ENCODE results near the gene HES1.
A peak's percentile ranks its signal among the peaks of the same experiment; 100 is the strongest.
"Not testable (repeated sequence)": the region's sequence is repeated elsewhere in the genome, so short reads cannot be mapped to it uniquely, and the experiment has no call there.

Gene HES1

GRCh38 chr3:194141415-194142155 lies 5.6 kb downstream of the HES1 start:
- peak; percentile 57 to 66 for DNase-seq (ENCODE audit: low read depth in 2 of 2)

GRCh38 chr3:194142156-194142910 lies 6.4 kb downstream of the HES1 start:
- DNase-seq (ENCODE audit: low read depth in 2 of 2), result no peak

GRCh38 chr3:194145702-194146101 lies 9.8 kb downstream of the HES1 start:
- no peak for DNase-seq (ENCODE audit: low read depth in 2 of 2)

- no peak for DNase-seq (ENCODE audit: low read depth in 2 of 2)
Measured at GRCh38 chr3:194147679-194148078, 11.7 kb downstream of the HES1 start.

GRCh38 chr3:194148383-194148782 lies 12.4 kb downstream of the HES1 start:
- no peak for DNase-seq (ENCODE audit: low read depth in 2 of 2)

GRCh38 chr3:194150252-194150934 lies 14.4 kb downstream of the HES1 start:
- no peak for DNase-seq (ENCODE audit: low read depth in 2 of 2)

GRCh38 chr3:194150935-194151302 lies 15.0 kb downstream of the HES1 start:
- not testable (repeated sequence) for DNase-seq (ENCODE audit: low read depth in 2 of 2)

GRCh38 chr3:194154346-194154745 lies 18.4 kb downstream of the HES1 start:
- DNase-seq (ENCODE audit: low read depth in 2 of 2), result no peak

- DNase-seq (ENCODE audit: low read depth in 2 of 2), result no peak
Measured at GRCh38 chr3:194156095-194156494, 20.1 kb downstream of the HES1 start.

GRCh38 chr3:194158942-194159439 lies 23.0 kb downstream of the HES1 start:
- no peak for DNase-seq (ENCODE audit: low read depth in 2 of 2)

- no peak for DNase-seq (ENCODE audit: low read depth in 2 of 2)
Measured at GRCh38 chr3:194160158-194160557, 24.2 kb downstream of the HES1 start.

GRCh38 chr3:194161131-194162045 lies 25.4 kb downstream of the HES1 start:
- DNase-seq (ENCODE audit: low read depth in 2 of 2), result no peak

- DNase-seq (ENCODE audit: low read depth in 2 of 2), result no peak
Measured at GRCh38 chr3:194162070-194162678, 26.2 kb downstream of the HES1 start.

GRCh38 chr3:194162817-194163584 lies 27.1 kb downstream of the HES1 start:
- DNase-seq (ENCODE audit: low read depth in 2 of 2), result no peak

- no peak for DNase-seq (ENCODE audit: low read depth in 2 of 2)
Measured at GRCh38 chr3:194163697-194164096, 27.7 kb downstream of the HES1 start.

GRCh38 chr3:194164861-194165260 lies 28.9 kb downstream of the HES1 start:
- DNase-seq (ENCODE audit: low read depth in 2 of 2), result no peak

- no peak for DNase-seq (ENCODE audit: low read depth in 2 of 2)
Measured at GRCh38 chr3:194165271-194166018, 29.5 kb downstream of the HES1 start.

GRCh38 chr3:194166682-194167479 lies 30.9 kb downstream of the HES1 start:
- DNase-seq (ENCODE audit: low read depth in 2 of 2), result no peak

Measured in stimulated activated CD4-positive, alpha-beta T cell treated with anti-CD3 and anti-CD28 coated beads, Interleukin-4, amount 100 ng/mL, for 48 hours (primary cell).